ENCODE measurements around the gene PTMS.
A peak's percentile ranks its signal among the peaks of the same experiment; 100 is the strongest.

PTMS gene

DNA sequence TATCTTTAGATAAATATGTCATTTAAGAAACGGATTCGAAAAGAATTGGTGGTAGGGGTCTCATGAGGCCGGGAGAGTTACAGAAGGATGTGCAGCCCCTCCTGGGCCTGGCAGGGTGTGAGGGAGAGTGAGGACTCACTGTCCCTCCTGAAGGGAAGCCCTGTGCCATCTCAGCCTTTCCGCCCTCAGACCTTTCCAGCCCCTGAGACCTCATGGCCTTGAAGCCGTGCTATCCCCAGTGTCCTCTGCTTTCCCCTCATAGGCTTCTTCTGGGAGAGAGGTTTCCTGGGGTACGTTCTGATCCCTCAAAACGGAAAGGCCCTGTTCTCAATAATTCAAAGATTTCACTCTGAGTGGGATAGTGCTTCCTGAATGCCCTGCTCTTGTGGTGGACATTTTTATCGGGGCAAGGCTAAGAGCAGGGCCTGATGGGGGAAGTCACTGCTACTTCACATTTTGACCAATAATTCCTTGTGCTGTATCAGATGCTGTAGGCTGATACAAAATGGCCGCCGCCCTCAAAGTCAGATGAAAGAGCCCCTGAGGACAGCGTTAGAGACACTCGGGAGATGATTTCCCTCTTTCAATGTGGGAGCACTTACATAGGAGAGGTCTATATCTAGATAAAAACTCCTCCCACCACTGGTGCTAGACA, 24.5 kb downstream of the PTMS start:
- DNase-seq = peak; percentile 71

DNA sequence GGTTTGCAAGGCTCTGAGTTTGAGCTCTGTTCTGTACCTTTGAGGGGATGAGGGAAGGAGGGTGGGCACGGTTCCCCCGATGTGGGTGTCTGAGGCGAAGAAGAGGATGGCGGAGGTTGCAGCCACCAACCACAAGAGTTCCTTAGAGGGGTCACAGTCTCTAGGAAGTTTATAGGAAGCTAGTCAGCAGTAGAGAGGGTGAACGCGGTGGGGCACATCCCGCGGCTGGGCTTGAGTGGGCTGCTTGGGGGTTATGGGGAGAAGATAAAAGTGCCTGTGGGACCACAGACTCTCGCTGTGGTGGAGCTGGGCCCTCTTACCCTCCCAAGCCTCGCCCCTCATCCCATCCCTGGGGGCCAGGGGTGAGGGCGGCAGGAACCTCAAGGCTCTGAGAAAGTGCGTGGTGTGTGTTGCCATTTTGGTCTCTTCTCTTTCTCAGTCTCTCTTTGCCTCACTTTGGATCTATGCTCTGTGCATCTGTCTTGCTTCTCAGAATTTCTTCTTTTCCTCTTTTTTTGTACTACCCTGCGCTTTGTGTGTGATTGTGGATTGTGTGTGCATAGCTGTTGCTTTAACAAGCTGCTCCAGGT, 25.9 kb downstream of the PTMS start:
- peak; percentile 53 for DNase-seq

DNA sequence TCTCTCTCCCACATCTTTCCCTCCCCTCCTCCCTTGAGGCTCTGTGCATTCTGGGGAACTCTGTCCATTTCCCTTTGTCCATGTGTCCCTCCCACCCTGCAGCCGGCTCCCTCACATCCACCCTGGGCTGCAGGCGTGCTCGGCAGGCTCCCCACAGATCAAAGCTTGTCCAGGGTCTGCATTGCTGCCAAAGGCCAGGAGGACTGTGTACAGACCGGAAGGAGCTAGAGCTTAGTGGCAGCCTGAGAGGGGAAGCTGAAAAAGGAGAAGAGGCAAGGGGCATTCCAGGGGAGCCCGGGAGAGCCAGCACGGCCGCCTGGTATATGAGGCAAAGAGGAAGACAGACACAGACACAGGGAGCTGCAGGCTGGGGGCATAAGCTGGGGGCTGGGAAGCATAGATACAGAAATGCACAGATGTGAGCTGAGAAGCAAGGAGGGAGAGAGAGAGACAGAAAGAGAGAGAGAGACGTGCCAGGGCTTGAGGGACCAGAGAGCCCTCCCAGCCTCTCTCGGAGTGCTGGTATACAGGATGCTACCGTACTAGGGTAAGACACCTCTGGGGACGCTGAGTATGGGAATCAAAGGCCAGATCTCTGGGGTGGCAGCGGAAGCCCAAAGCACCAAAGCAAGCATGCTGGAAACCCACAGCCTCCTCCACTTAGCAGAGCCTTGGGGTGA, 26.5 kb downstream of the PTMS start:
- peak; percentile 38 for DNase-seq

DNA sequence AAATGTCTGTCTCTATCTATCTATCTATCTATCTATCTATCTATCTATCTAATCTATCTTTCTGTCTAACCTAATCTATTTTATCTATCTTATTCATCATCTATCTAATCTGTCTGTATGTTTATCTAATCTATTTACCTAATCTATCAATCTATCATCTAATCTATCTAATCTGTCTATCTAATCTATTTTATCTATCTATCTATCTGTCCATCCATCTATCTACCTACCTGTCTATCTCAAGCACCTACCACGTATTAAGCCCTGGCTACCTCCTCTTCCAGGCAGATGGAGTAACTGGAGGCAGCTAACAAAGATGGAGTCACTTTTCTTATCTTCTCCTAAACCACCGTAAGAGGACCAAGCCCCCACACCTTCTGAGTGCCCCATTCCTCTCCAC, 28.9 kb downstream of the PTMS start:
- DNase-seq = no peak

DNA sequence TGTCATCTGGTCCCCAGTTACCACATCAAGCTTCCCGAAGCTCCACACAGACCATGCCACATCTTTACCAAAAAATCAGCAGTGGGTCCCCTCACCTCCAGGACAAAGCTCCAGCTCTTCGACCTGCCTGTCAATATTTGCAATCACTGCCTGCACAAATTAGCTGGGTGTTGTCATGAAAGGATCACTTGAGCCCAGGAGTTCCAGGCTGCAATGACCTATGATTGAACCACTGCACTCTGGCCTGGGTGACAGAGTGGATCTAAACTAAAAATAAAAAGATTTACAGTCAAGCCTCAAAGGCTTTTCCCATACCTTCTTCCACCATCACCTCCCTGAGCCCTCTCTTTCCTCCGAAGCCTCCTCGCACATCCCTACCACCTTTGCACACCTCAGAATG, 30.4 kb downstream of the PTMS start:
- no peak for DNase-seq

DNA sequence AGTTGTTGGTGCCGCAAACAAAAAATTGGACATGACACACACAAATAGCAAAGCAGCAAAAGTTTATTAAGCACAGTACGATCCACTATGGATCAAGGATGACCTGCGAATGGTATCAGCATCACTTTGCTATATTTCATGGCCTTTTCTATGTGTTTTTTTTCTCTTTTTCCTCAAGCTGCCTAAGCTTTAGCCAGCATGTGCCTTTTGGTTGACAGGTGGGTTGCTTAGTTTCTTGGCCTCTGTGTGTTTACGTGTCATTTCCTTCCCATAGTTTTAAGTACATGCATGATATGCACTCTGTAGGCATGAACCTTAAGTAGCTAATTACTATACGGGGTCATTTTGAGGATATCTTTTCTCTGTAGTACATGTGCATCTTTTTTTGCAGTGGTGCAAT, 33.0 kb downstream of the PTMS start:
- DNase-seq = no peak

DNA sequence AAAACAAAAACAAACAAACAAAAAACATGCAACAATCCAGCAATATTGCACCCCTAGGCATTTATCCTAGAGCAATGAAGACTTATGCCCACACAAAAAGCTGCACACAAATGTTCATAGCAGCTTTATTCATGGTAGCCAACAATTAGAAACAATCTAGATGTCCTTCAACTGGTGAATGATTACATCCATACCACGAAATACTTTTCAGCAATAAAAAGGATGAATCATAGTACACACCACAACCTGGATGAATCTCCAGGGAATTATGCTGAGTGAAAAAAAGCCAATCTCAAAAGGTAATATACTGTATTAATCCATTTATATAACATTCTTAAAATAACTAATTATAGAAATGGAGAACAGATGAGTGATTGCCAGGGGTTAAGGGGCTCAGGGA, 41.0 kb downstream of the PTMS start:
- DNase-seq = no peak

DNA sequence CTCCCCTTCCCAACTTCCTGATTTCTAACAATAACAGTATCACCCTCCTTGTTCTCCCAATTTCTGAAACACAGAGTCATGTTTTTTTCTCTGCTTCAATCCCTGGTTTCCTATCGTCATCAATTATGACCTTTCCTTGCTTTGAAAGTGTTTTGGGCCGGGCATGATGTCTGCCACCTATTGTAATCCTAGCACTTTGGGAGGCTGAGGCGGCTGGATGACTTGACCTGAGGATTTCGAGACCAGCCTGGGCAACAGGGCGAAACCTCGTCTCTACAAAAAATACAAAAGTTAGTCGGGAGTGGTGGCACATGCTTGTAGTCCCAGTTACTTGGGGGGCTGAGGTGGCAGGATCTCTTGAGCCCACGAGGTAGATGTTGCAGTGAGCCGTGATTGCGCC, 42.9 kb downstream of the PTMS start:
- no peak for DNase-seq

DNA sequence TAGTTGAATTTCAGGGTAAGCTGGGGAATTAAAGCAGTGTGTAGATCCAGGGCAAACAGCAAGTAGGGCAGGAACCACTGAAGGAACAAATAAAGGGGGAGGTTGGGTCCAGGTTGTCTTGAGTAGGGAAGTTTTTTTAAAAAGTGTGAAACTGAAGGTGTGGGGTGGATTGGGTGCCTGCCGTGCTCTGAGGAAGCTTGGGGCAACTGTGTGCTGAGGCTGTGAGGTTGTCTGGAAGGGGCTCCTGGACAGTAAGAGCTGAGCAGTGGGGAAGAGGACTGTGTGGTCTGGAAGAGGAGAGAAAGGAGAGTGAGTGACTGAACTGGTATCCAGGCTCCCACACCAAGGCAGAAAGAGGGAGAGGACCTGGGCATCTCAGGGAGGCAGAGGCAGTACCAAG, 44.6 kb downstream of the PTMS start:
- no peak for DNase-seq

DNA sequence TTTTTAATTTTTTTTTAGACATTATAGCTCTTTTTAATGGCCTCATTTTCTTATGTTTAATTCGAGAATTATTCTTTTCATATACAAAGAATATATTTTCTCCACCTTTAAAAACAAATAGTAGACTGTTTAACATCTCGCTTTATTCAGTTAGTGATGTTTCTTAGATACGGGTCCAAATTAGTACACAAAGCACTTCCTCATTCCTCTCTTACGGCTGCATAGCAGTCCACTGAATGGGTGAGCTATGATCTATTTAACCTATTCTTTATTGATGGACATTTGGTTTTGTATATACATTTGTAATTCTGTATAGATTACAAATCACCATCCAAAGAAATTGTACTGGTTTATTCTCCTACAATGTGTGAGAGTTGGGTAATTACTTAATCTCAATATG, 47.2 kb downstream of the PTMS start:
- no peak for DNase-seq

DNA sequence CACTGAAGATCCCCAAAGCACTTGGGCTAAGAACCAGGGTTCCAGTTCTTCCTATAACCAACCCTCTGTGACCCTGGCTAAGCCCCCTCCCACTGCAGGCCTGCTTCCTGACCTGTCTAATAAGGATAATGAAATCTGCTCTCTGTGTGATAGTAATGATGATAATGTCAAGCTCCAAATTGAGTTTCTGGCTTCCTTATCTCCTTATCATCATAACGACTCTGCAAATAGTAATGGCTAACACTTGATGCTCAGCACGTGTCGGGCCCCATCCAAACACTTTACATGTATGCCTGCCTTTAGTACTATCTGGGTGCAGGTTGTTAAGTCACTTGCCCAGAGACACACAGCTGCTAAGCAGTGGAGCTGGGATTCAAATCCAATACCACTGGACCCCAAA, 50.4 kb downstream of the PTMS start:
- no peak for DNase-seq

DNA sequence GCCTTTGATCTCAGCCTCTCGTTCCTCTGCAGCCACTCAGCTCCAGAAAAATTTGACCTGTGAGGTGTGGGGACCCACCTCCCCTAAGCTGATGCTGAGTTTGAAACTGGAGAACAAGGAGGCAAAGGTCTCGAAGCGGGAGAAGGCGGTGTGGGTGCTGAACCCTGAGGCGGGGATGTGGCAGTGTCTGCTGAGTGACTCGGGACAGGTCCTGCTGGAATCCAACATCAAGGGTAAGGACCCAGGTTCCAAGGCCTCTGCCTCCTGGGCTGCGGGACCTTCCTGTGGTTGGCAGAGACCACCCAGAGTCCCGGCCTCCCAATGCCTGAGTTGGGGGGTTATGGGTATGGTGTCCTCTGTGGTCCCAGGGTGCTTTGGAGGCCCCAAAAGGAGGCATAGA, 50.9 kb downstream of the PTMS start:
- no peak for DNase-seq

DNA sequence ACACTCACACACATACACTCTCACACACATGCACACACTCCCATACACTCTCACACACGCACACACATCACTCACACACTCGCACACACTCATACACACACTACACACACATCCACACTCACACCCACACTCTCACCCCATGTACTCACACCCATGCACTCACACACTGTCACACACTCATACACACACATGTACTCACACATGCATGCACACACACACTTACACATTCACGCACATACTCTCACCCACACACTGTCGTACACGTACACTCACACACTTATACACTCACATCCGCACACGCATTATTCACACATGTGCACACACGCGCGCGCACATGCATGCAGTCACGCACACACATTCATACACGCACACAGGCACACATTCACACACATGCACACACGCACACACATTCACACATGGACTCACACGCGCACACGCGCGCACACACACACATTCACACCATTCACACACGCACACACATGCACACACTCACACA, 51.5 kb downstream of the PTMS start:
- no peak for DNase-seq

DNA sequence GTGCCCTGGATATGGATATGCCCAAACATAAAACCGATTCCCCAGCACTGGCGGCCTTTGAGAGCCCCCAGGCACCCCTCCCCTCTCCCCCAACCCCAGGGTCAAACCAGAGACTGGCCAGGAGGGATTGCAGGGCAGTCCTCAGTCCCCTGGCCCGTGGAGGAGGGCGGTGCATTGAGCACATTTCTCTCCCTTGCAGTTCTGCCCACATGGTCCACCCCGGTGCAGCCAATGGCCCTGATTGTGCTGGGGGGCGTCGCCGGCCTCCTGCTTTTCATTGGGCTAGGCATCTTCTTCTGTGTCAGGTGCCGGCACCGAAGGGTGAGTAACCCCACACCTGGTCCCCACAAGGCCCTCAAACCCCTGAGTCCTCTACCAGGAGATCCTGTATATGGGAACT, 52.1 kb downstream of the PTMS start:
- no peak for DNase-seq

DNA sequence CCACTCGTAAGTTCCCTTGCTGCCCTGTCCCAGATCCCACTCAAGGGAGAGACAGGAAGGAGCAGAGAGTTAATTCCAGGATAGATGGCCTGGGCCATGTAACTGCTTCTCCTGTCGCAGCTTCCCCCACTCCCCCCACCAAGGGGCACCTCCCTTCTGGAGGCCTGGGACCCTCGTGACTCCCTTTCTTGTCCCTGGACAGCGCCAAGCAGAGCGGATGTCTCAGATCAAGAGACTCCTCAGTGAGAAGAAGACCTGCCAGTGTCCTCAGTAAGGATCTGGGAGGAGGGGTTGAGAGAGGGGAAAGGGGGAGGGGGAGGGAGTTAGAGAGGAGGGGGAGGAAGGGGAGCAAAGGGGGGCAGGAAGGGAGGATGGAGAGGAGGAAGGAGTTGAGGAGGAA, 52.5 kb downstream of the PTMS start:
- no peak for DNase-seq

DNA sequence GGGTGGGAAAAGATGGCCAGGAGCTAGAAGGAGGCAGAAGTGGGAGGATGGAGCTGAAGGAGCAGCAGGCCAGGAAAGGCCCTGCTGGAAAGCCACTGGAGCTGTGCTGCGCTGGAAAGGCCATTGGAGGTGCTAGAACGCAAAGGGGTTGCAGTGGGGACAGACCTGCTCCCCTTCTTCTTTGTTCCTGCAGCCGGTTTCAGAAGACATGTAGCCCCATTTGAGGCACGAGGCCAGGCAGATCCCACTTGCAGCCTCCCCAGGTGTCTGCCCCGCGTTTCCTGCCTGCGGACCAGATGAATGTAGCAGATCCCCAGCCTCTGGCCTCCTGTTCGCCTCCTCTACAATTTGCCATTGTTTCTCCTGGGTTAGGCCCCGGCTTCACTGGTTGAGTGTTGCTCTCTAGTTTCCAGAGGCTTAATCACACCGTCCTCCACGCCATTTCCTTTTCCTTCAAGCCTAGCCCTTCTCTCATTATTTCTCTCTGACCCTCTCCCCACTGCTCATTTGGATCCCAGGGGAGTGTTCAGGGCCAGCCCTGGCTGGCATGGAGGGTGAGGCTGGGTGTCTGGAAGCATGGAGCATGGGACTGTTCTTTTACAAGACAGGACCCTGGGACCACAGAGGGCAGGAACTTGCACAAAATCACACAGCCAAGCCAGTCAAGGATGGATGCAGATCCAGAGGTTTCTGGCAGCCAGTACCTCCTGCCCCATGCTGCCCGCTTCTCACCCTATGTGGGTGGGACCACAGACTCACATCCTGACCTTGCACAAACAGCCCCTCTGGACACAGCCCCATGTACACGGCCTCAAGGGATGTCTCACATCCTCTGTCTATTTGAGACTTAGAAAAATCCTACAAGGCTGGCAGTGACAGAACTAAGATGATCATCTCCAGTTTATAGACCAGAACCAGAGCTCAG, 53.2 kb downstream of the PTMS start:
- no peak for DNase-seq

DNA sequence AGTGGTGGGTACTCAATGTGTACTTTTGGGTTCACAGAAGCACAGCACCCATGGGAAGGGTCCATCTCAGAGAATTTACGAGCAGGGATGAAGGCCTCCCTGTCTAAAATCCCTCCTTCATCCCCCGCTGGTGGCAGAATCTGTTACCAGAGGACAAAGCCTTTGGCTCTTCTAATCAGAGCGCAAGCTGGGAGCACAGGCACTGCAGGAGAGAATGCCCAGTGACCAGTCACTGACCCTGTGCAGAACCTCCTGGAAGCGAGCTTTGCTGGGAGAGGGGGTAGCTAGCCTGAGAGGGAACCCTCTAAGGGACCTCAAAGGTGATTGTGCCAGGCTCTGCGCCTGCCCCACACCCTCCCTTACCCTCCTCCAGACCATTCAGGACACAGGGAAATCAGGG, 54.0 kb downstream of the PTMS start:
- no peak for DNase-seq
